GM23338 (cell line): ENCODE measurements around the gene INPP5A. TPM values are rescaled to one million over a fixed set of nuclear protein-coding genes. Genes with fewer than 3 reads are reported as not detected.

Source experiments
- ATAC-seq: fragments of 200-7000 bp; cut with Tn5 transposase; 3 replicates; pipeline ENCODE4 v1.9.1; 2020
- DNase-seq: peaks from one replicate; pipeline ENCODE4 v3.0.0-alpha.2; 2015; ENCODE audit warnings: low spot score
- H2AFZ ChIP-seq: fragments of 200-600 bp; sonication (generic); 2 replicates; pipeline ENCODE4 v1.8.0; 2016; ENCODE audit warnings: antibody characterized with exemption, mild to moderate bottlenecking, moderate library complexity
- H3F3A ChIP-seq: fragments of 200-600 bp; sonication (generic); replicated peaks from 2 replicates; pipeline ENCODE4 v1.8.0; 2017; ENCODE audit warnings: antibody characterized with exemption, mixed run types, low read depth
- H3K27ac ChIP-seq: fragments of 200-600 bp; sonication (generic); 2 replicates; pipeline ENCODE4 v1.6.1; 2016; ENCODE audit warnings: low read depth
- H3K27me3 ChIP-seq: fragments of 200-600 bp; sonication (generic); 2 replicates; pipeline ENCODE4 v1.8.0; 2016; ENCODE audit warnings: mild to moderate bottlenecking, mixed run types, moderate library complexity; ENCODE audit not compliant: insufficient read depth
- H3K36me3 ChIP-seq: fragments of 200-600 bp; sonication (generic); 2 replicates; pipeline ENCODE4 v1.8.0; 2016; ENCODE audit warnings: mild to moderate bottlenecking; ENCODE audit not compliant: insufficient read depth
- H3K4me1 ChIP-seq: fragments of 200-600 bp; sonication (generic); 2 replicates; pipeline ENCODE4 v1.8.0; 2016; ENCODE audit warnings: mild to moderate bottlenecking, moderate library complexity; ENCODE audit not compliant: insufficient read depth
- H3K4me2 ChIP-seq: fragments of 200-600 bp; sonication (generic); 2 replicates; pipeline ENCODE4 v1.7.1; 2017; ENCODE audit warnings: mixed run types
- H3K4me3 ChIP-seq: fragments of 200-600 bp; sonication (generic); 2 replicates; pipeline ENCODE4 v1.6.1; 2016; ENCODE audit warnings: mixed run types
- H3K79me2 ChIP-seq: fragments of 200-600 bp; sonication (generic); replicated peaks from 2 replicates; pipeline ENCODE4 v1.8.0; 2017; ENCODE audit warnings: mild to moderate bottlenecking; ENCODE audit not compliant: insufficient read depth
- H3K9me2 ChIP-seq: fragments of 200-600 bp; sonication (generic); 2 replicates; pipeline ENCODE4 v1.8.0; 2017; ENCODE audit not compliant: insufficient read depth
- H4K20me1 ChIP-seq: fragments of 200-600 bp; sonication (generic); replicated peaks from 2 replicates; pipeline ENCODE4 v1.8.0; 2017; ENCODE audit warnings: mild to moderate bottlenecking; ENCODE audit not compliant: insufficient read depth
- H3K27ac Mint-ChIP-seq: 2 replicates; pipeline ENCODE4 v1.8.0; 2020; ENCODE audit warnings: inconsistent platforms, mild to moderate bottlenecking, moderate library complexity, mixed read lengths
- H3K27me3 Mint-ChIP-seq: 3 replicates; pipeline ENCODE4 v1.8.0; 2022; ENCODE audit warnings: low read depth, mild to moderate bottlenecking, moderate library complexity, mixed read lengths, inconsistent platforms; ENCODE audit not compliant: insufficient read depth, poor library complexity
- H3K36me3 Mint-ChIP-seq: 3 replicates; pipeline ENCODE4 v1.8.0; 2021; ENCODE audit warnings: low read depth, mild to moderate bottlenecking, inconsistent platforms, moderate library complexity, mixed read lengths
- H3K4me1 Mint-ChIP-seq: 3 replicates; pipeline ENCODE4 v1.8.0; 2020; ENCODE audit warnings: mild to moderate bottlenecking, inconsistent platforms, mixed read lengths
- H3K4me3 Mint-ChIP-seq: 3 replicates; pipeline ENCODE4 v1.8.0; 2021; ENCODE audit warnings: moderate library complexity, mild to moderate bottlenecking, inconsistent platforms, mixed read lengths
- H3K9me3 Mint-ChIP-seq: 3 replicates; pipeline ENCODE4 v1.8.0; 2020; ENCODE audit warnings: moderate library complexity, mild to moderate bottlenecking, inconsistent platforms, mixed read lengths
- EZH2 ChIP-seq: fragments of 200-600 bp; sonication (generic); IDR thresholded peaks from one replicate; pipeline ENCODE4 v1.8.0; 2017; ENCODE audit warnings: antibody characterized with exemption, mild to moderate bottlenecking, low read depth; ENCODE audit not compliant: unreplicated experiment
- JUNB ChIP-seq: IDR thresholded peaks from one replicate; pipeline ENCODE4 v1.6.1; 2016; ENCODE audit warnings: antibody characterized with exemption; ENCODE audit not compliant: unreplicated experiment
- NANOG ChIP-seq: IDR thresholded peaks from 2 replicates; pipeline ENCODE4 v1.6.1; 2016; ENCODE audit warnings: antibody characterized with exemption, borderline replicate concordance
- POLR2AphosphoS5 ChIP-seq: IDR thresholded peaks from 2 replicates; pipeline ENCODE4 v1.6.1; 2016; ENCODE audit warnings: antibody characterized with exemption, low read depth
- STAT1 ChIP-seq: IDR thresholded peaks from one replicate; pipeline ENCODE4 v1.6.1; 2016; ENCODE audit warnings: antibody characterized with exemption; ENCODE audit not compliant: unreplicated experiment
- ZNF114 ChIP-seq: fragments of 250-450 bp; sonication (Bioruptor Pico); IDR thresholded peaks from 2 replicates; pipeline ENCODE4 v1.5.0; 2020; ENCODE audit warnings: mild to moderate bottlenecking, moderate library complexity
- ZNF331 ChIP-seq: fragments of 250-450 bp; sonication (Bioruptor Pico); IDR thresholded peaks from 2 replicates; pipeline ENCODE4 v1.5.0; 2020; ENCODE audit warnings: low read depth, mild to moderate bottlenecking, moderate library complexity
- polyA plus RNA-seq: library from polyadenylated mRNA; unstranded; fragments of >200 nt; fragmentation: Nextera tagmentation; extraction: Ambion mirVana; gene quantifications from 2 replicates; pipeline ENCODE4 v1.2.1, GENCODE V29; 2016
- total RNA-seq: library from RNA; depleted of rRNA; stranded (reverse); fragments of >200 nt; shearing (Covaris generic); gene quantifications from 2 replicates; pipeline ENCODE4 v1.2.3, GENCODE V29; 2014
- TF ChIP-seq, protein P1 (sequence below): fragments of 250-450 bp; sonication (Bioruptor Pico); IDR thresholded peaks from 2 replicates; pipeline ENCODE4 v1.5.0; 2020; ENCODE audit warnings: mild to moderate bottlenecking, moderate library complexity
- TF ChIP-seq, protein P2 (sequence below): IDR thresholded peaks from 2 replicates; pipeline ENCODE4 v1.6.1; 2016; ENCODE audit warnings: antibody characterized with exemption
- TF ChIP-seq, protein P3 (sequence below), 2 experiments: fragments of 200-600 bp in 1 of 2; sonication (generic) in 1 of 2; conservative IDR thresholded peaks; 2 replicates each; pipeline versions ENCODE4 v1.5.1 to v1.6.1; 2016 to 2017; ENCODE audit warnings: antibody characterized with exemption in 2 of 2, low read depth in 2 of 2, mild to moderate bottlenecking in 2 of 2, moderate library complexity in 1 of 2

INPP5A gene
- total and polyA plus RNA-seq, 2 experiments from 2014 or later = 5.9 to 40.6 TPM

DNA sequence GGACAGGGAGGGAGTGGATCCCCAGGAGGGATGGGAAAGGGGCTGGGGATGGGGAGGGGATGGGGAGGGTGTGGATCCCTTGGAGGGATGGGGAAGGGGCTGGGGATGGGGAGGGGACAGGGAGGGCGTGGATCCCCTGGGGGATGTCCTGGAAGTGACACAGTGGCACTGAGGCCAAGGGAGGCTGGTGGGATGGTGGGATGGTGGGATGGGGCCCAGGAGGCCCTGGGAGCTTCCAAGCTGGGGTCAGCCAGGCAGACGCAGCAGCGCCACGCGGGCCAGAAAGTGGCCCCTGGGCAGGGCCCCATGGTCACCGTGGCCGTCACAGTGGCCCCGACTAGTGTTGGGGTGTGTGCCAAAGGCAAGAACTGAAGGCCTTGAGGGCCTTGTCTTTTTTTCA, 67.8 kb downstream of the INPP5A start:
- H3K4me1 ChIP-seq = no peaks in the 10 kb centered on the region
- DNase-seq (no peak), ATAC-seq (no peak)
- H3K27ac Mint-ChIP-seq = no peak overlapping the region
- H3K4me3 Mint-ChIP-seq = no peak overlapping the region
- peaks cover 3% of the 10 kb centered on the region; the same call in 1 of the 2 replicates for H4K20me1 ChIP-seq
- H3K4me3 ChIP-seq = no peak overlapping the region
- H3K27me3 Mint-ChIP-seq = peaks cover 4% of the 10 kb centered on the region
- peaks cover 19% of the 10 kb centered on the region for H3K36me3 Mint-ChIP-seq
- H3K4me2 ChIP-seq = no peak overlapping the region
- peaks cover 23% of the 10 kb centered on the region for H3K9me3 Mint-ChIP-seq
- H3F3A ChIP-seq = no peaks in the 10 kb centered on the region
- peaks cover 5% of the 10 kb centered on the region; the same call in 1 of the 3 replicates for H3K4me1 Mint-ChIP-seq
- H3K27ac ChIP-seq = no peak overlapping the region
- H3K79me2 ChIP-seq = peaks cover 3% of the 10 kb centered on the region; the same call in 1 of the 2 replicates
- no peaks in the 10 kb centered on the region for H3K27me3 ChIP-seq
- H2AFZ ChIP-seq = no peak overlapping the region
- H3K36me3 ChIP-seq = peaks cover 2% of the 10 kb centered on the region; the same call in 1 of the 2 replicates
- no peak for TF ChIP-seq POLR2AphosphoS5
- no peak for TF ChIP-seq ZNF114 (CRISPR knock-in tag)
- TF ChIP-seq STAT1 = no peak
- TF ChIP-seq, protein P1, sequence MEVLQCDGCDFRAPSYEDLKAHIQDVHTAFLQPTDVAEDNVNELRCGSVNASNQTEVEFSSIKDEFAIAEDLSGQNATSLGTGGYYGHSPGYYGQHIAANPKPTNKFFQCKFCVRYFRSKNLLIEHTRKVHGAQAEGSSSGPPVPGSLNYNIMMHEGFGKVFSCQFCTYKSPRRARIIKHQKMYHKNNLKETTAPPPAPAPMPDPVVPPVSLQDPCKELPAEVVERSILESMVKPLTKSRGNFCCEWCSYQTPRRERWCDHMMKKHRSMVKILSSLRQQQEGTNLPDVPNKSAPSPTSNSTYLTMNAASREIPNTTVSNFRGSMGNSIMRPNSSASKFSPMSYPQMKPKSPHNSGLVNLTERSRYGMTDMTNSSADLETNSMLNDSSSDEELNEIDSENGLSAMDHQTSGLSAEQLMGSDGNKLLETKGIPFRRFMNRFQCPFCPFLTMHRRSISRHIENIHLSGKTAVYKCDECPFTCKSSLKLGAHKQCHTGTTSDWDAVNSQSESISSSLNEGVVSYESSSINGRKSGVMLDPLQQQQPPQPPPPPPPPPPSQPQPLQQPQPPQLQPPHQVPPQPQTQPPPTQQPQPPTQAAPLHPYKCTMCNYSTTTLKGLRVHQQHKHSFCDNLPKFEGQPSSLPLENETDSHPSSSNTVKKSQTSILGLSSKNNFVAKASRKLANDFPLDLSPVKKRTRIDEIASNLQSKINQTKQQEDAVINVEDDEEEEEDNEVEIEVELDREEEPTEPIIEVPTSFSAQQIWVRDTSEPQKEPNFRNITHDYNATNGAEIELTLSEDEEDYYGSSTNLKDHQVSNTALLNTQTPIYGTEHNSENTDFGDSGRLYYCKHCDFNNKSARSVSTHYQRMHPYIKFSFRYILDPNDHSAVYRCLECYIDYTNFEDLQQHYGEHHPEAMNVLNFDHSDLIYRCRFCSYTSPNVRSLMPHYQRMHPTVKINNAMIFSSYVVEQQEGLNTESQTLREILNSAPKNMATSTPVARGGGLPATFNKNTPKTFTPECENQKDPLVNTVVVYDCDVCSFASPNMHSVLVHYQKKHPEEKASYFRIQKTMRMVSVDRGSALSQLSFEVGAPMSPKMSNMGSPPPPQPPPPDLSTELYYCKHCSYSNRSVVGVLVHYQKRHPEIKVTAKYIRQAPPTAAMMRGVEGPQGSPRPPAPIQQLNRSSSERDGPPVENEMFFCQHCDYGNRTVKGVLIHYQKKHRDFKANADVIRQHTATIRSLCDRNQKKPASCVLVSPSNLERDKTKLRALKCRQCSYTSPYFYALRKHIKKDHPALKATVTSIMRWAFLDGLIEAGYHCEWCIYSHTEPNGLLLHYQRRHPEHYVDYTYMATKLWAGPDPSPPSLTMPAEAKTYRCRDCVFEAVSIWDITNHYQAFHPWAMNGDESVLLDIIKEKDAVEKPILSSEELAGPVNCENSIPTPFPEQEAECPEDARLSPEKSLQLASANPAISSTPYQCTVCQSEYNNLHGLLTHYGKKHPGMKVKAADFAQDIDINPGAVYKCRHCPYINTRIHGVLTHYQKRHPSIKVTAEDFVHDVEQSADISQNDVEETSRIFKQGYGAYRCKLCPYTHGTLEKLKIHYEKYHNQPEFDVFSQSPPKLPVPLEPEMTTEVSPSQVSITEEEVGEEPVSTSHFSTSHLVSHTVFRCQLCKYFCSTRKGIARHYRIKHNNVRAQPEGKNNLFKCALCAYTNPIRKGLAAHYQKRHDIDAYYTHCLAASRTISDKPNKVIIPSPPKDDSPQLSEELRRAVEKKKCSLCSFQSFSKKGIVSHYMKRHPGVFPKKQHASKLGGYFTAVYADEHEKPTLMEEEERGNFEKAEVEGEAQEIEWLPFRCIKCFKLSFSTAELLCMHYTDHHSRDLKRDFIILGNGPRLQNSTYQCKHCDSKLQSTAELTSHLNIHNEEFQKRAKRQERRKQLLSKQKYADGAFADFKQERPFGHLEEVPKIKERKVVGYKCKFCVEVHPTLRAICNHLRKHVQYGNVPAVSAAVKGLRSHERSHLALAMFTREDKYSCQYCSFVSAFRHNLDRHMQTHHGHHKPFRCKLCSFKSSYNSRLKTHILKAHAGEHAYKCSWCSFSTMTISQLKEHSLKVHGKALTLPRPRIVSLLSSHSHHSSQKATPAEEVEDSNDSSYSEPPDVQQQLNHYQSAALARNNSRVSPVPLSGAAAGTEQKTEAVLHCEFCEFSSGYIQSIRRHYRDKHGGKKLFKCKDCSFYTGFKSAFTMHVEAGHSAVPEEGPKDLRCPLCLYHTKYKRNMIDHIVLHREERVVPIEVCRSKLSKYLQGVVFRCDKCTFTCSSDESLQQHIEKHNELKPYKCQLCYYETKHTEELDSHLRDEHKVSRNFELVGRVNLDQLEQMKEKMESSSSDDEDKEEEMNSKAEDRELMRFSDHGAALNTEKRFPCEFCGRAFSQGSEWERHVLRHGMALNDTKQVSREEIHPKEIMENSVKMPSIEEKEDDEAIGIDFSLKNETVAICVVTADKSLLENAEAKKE = no peak
- TF ChIP-seq ZNF331 (CRISPR knock-in tag) = no peak
- TF ChIP-seq NANOG = no peak
- TF ChIP-seq, protein P2, sequence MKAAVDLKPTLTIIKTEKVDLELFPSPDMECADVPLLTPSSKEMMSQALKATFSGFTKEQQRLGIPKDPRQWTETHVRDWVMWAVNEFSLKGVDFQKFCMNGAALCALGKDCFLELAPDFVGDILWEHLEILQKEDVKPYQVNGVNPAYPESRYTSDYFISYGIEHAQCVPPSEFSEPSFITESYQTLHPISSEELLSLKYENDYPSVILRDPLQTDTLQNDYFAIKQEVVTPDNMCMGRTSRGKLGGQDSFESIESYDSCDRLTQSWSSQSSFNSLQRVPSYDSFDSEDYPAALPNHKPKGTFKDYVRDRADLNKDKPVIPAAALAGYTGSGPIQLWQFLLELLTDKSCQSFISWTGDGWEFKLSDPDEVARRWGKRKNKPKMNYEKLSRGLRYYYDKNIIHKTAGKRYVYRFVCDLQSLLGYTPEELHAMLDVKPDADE = no peak
- TF ChIP-seq EZH2 = no peak
- TF ChIP-seq, protein P3, sequence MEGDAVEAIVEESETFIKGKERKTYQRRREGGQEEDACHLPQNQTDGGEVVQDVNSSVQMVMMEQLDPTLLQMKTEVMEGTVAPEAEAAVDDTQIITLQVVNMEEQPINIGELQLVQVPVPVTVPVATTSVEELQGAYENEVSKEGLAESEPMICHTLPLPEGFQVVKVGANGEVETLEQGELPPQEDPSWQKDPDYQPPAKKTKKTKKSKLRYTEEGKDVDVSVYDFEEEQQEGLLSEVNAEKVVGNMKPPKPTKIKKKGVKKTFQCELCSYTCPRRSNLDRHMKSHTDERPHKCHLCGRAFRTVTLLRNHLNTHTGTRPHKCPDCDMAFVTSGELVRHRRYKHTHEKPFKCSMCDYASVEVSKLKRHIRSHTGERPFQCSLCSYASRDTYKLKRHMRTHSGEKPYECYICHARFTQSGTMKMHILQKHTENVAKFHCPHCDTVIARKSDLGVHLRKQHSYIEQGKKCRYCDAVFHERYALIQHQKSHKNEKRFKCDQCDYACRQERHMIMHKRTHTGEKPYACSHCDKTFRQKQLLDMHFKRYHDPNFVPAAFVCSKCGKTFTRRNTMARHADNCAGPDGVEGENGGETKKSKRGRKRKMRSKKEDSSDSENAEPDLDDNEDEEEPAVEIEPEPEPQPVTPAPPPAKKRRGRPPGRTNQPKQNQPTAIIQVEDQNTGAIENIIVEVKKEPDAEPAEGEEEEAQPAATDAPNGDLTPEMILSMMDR (conservative IDR thresholded peaks at IDR 0.05; ENCODE audit: low read depth in 2 of 2) = no peak
- no peak for TF ChIP-seq JUNB
- H3K9me2 ChIP-seq = no peaks in the 10 kb centered on the region
